ENCODE results near the gene TCEA2.

Gene TCEA2

GRCh38 chr20:64032706-64033624 is 30.0 kb upstream of the TCEA2 start:
- peaks cover 4% of the 10 kb centered on the region for H3K4me1 ChIP-seq (ENCODE audit: insufficient read depth, low read length, severe bottlenecking)
- H2AFZ ChIP-seq (ENCODE audit: low read length) = no peak overlapping the region
- no peak overlapping the region for H3K4me2 ChIP-seq (ENCODE audit: low read length)
- H3K36me3 ChIP-seq (ENCODE audit: insufficient read depth, low read length) = peaks cover 37% of the 10 kb centered on the region
- H3K79me2 ChIP-seq (ENCODE audit: insufficient read depth, low read length) = no peaks in the 10 kb centered on the region
- no peaks in the 10 kb centered on the region for H4K20me1 ChIP-seq (ENCODE audit: insufficient read depth, low read length)
- no peaks in the 10 kb centered on the region for H3K9me2 ChIP-seq (ENCODE audit: low read depth, low read length)
- TF ChIP-seq EZH2 (IDR thresholded peaks at IDR 0.05; ENCODE audit: borderline replicate concordance, low read length) = no peak
- TF ChIP-seq CTCF (IDR thresholded peaks at IDR 0.05; ENCODE audit: low read length) = no peak
- H3K9me3 ChIP-seq (ENCODE audit: low read length) = no peaks in the 10 kb centered on the region
- no peaks in the 10 kb centered on the region for H3K27me3 ChIP-seq (ENCODE audit: insufficient read depth, low read length)
- no peak overlapping the region for H3K9ac ChIP-seq (ENCODE audit: low read length)
- no peaks in the 10 kb centered on the region for H3F3A ChIP-seq (ENCODE audit: insufficient read depth, low read length)
- no peak overlapping the region for H3K27ac ChIP-seq (ENCODE audit: low read depth, low read length, poor library complexity, severe bottlenecking)
- H3K4me3 ChIP-seq (ENCODE audit: low read depth, low read length, poor library complexity, severe bottlenecking) = no peak overlapping the region

- no peak overlapping the region for H3K4me3 ChIP-seq (ENCODE audit: low read depth, low read length, poor library complexity, severe bottlenecking)
- TF ChIP-seq CTCF (IDR thresholded peaks at IDR 0.05; ENCODE audit: low read length) (no peak), EZH2 (IDR thresholded peaks at IDR 0.05; ENCODE audit: borderline replicate concordance, low read length) (no peak)
These were observed 29.0 kb upstream of the TCEA2 start for GRCh38 chr20:64033981-64034493.

GRCh38 chr20:64035066-64035932 is 27.7 kb upstream of the TCEA2 start:
- no peaks in the 10 kb centered on the region for H4K20me1 ChIP-seq (ENCODE audit: insufficient read depth, low read length)
- H3K4me2 ChIP-seq (ENCODE audit: low read length) = no peak overlapping the region

More at GRCh38 chr20:64033981-64034493, 29.0 kb upstream of the TCEA2 start:
- Histone ChIP-seq H3K9me2 (ENCODE audit: low read depth, low read length) (no peaks in the 10 kb centered on the region), H3K9me3 (ENCODE audit: low read length) (no peaks in the 10 kb centered on the region), H3K79me2 (ENCODE audit: insufficient read depth, low read length) (no peaks in the 10 kb centered on the region), H3K4me2 (ENCODE audit: low read length) (no peak overlapping the region), H2AFZ (ENCODE audit: low read length) (no peak overlapping the region), H4K20me1 (ENCODE audit: insufficient read depth, low read length) (no peaks in the 10 kb centered on the region), H3F3A (ENCODE audit: insufficient read depth, low read length) (no peaks in the 10 kb centered on the region), H3K9ac (ENCODE audit: low read length) (no peak overlapping the region), H3K27ac (ENCODE audit: low read depth, low read length, poor library complexity, severe bottlenecking) (no peak overlapping the region), H3K27me3 (ENCODE audit: insufficient read depth, low read length) (no peaks in the 10 kb centered on the region), H3K4me1 (ENCODE audit: insufficient read depth, low read length, severe bottlenecking) (peaks cover 12% of the 10 kb centered on the region), H3K36me3 (ENCODE audit: insufficient read depth, low read length) (peaks cover 34% of the 10 kb centered on the region)

More at GRCh38 chr20:64035066-64035932, 27.7 kb upstream of the TCEA2 start:
- Histone ChIP-seq H3K9ac (ENCODE audit: low read length) (no peak overlapping the region), H3K4me1 (ENCODE audit: insufficient read depth, low read length, severe bottlenecking) (peaks cover 12% of the 10 kb centered on the region), H3K4me3 (ENCODE audit: low read depth, low read length, poor library complexity, severe bottlenecking) (no peak overlapping the region), H2AFZ (ENCODE audit: low read length) (no peak overlapping the region), H3K36me3 (ENCODE audit: insufficient read depth, low read length) (peaks cover 25% of the 10 kb centered on the region), H3K9me3 (ENCODE audit: low read length) (no peaks in the 10 kb centered on the region), H3K79me2 (ENCODE audit: insufficient read depth, low read length) (no peaks in the 10 kb centered on the region), H3K27me3 (ENCODE audit: insufficient read depth, low read length) (no peaks in the 10 kb centered on the region), H3F3A (ENCODE audit: insufficient read depth, low read length) (no peaks in the 10 kb centered on the region), H3K9me2 (ENCODE audit: low read depth, low read length) (no peaks in the 10 kb centered on the region), H3K27ac (ENCODE audit: low read depth, low read length, poor library complexity, severe bottlenecking) (no peak overlapping the region)
- TF ChIP-seq CTCF (IDR thresholded peaks at IDR 0.05; ENCODE audit: low read length) (no peak), EZH2 (IDR thresholded peaks at IDR 0.05; ENCODE audit: borderline replicate concordance, low read length) (no peak)

All from OCI-LY1 (cell line).